Measurements from ENCODE around the gene LIPH.

The LIPH gene

DNA sequence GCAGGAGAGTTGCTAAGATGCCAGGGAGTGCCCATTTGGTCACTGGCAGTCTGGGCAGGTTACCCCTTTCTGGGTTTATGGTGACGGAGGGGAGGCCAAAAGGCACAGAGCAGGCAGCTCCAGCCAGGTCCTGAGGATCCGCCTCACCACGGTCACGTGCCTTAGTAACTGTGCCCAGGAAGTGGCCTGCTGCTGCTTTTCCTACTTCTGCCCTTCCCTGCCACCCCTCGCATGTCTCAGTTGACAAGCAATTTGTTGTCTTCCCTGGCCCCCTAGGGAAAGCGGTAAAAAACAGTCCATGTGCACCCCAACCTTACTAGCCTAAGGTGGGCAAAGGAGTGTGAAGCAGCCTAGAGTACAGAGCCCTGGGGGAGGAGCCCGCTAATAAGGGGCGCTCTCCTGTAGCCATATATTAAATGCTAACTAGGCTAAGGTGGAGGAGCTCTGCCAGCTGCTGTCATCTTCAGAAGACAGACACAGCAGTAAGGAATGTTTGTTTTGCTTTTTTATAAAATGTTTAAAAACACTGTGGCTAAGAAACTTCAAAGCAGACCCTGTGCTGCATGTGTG is 9.1 kb upstream of the LIPH start:
- Histone ChIP-seq H3K79me2 (ENCODE audit: insufficient read depth, low read length) (no peaks in the 10 kb centered on the region), H3K9ac (ENCODE audit: low read depth, low read length) (no peak overlapping the region), H3K9me3 (ENCODE audit: insufficient read depth, low read length, severe bottlenecking) (no peaks in the 10 kb centered on the region), H2AFZ (ENCODE audit: low read depth, low read length) (no peak overlapping the region; the same call in 1 of the 2 replicates), H3K4me1 (ENCODE audit: insufficient read depth, low read length) (no peaks in the 10 kb centered on the region), H3K4me2 (ENCODE audit: insufficient read depth, low read length) (no peak overlapping the region), H3K27me3 (ENCODE audit: insufficient read depth, low read length, poor library complexity) (peaks cover 3% of the 10 kb centered on the region), H4K20me1 (ENCODE audit: insufficient read depth, low read length) (no peaks in the 10 kb centered on the region), H3K27ac (ENCODE audit: low read length) (no peak overlapping the region), H3K36me3 (ENCODE audit: insufficient read depth, low read length) (no peaks in the 10 kb centered on the region), H3K4me3 (ENCODE audit: low read depth in 1 of 2, low read length in 2 of 2) (no peak overlapping the region)
- DNase-seq (no peak), ATAC-seq (ENCODE audit: insufficient read depth, low read depth) (no peak)
- TF ChIP-seq EZH2 (IDR thresholded peaks at IDR 0.05; ENCODE audit: borderline replicate concordance, low read depth, low read length, severe bottlenecking) = no peak
- TF ChIP-seq, protein P1, sequence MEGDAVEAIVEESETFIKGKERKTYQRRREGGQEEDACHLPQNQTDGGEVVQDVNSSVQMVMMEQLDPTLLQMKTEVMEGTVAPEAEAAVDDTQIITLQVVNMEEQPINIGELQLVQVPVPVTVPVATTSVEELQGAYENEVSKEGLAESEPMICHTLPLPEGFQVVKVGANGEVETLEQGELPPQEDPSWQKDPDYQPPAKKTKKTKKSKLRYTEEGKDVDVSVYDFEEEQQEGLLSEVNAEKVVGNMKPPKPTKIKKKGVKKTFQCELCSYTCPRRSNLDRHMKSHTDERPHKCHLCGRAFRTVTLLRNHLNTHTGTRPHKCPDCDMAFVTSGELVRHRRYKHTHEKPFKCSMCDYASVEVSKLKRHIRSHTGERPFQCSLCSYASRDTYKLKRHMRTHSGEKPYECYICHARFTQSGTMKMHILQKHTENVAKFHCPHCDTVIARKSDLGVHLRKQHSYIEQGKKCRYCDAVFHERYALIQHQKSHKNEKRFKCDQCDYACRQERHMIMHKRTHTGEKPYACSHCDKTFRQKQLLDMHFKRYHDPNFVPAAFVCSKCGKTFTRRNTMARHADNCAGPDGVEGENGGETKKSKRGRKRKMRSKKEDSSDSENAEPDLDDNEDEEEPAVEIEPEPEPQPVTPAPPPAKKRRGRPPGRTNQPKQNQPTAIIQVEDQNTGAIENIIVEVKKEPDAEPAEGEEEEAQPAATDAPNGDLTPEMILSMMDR (IDR thresholded peaks at IDR 0.05; ENCODE audit: borderline replicate concordance, extremely low read depth, low read length, poor library complexity, severe bottlenecking) = no peak

DNA sequence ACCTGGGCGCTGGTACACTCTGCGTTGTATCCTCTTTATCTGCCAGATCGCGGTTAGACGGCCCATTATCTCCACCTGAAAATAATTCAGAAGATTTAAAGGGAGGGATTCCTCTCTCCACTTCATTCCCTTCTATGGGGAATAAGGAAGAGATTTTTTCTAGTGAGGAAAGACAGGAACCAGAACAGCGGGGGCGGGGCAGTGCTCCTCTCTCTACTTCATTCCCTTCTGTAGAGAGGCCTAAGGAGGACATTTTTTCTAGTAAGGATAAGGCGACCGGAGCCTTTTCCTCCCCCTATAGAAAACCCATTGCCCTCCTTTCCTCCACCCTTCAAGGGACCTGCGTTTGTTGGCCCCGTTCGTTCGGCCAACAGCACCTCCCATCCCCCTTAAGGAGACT is 8.3 kb upstream of the LIPH start:
- DNase-seq (no peak), ATAC-seq (ENCODE audit: insufficient read depth, low read depth) (no peak)
- Histone ChIP-seq H3K27me3 (ENCODE audit: insufficient read depth, low read length, poor library complexity) (peaks cover 3% of the 10 kb centered on the region), H3K27ac (ENCODE audit: low read length) (no peak overlapping the region), H3K36me3 (ENCODE audit: insufficient read depth, low read length) (no peaks in the 10 kb centered on the region), H3K79me2 (ENCODE audit: insufficient read depth, low read length) (no peaks in the 10 kb centered on the region), H2AFZ (ENCODE audit: low read depth, low read length) (no peak overlapping the region), H3K9me3 (ENCODE audit: insufficient read depth, low read length, severe bottlenecking) (no peaks in the 10 kb centered on the region), H3K9ac (ENCODE audit: low read depth, low read length) (no peak overlapping the region), H3K4me2 (ENCODE audit: insufficient read depth, low read length) (no peak overlapping the region), H4K20me1 (ENCODE audit: insufficient read depth, low read length) (no peaks in the 10 kb centered on the region), H3K4me3 (ENCODE audit: low read depth in 1 of 2, low read length in 2 of 2) (no peak overlapping the region), H3K4me1 (ENCODE audit: insufficient read depth, low read length) (no peaks in the 10 kb centered on the region)
- no peak for TF ChIP-seq EZH2 (IDR thresholded peaks at IDR 0.05; ENCODE audit: borderline replicate concordance, low read depth, low read length, severe bottlenecking)
- TF ChIP-seq, protein P1 (IDR thresholded peaks at IDR 0.05; ENCODE audit: borderline replicate concordance, extremely low read depth, low read length, poor library complexity, severe bottlenecking) = no peak

- no peak for TF ChIP-seq EZH2 (IDR thresholded peaks at IDR 0.05; ENCODE audit: borderline replicate concordance, low read depth, low read length, severe bottlenecking)
- TF ChIP-seq, protein P1 (IDR thresholded peaks at IDR 0.05; ENCODE audit: borderline replicate concordance, extremely low read depth, low read length, poor library complexity, severe bottlenecking) = no peak
- DNase-seq = no peak
- Histone ChIP-seq H3K79me2 (ENCODE audit: insufficient read depth, low read length) (no peaks in the 10 kb centered on the region), H2AFZ (ENCODE audit: low read depth, low read length) (no peak overlapping the region), H3K4me3 (ENCODE audit: low read depth in 1 of 2, low read length in 2 of 2) (no peak overlapping the region), H3K27me3 (ENCODE audit: insufficient read depth, low read length, poor library complexity) (peaks cover 3% of the 10 kb centered on the region), H3K4me1 (ENCODE audit: insufficient read depth, low read length) (no peaks in the 10 kb centered on the region), H4K20me1 (ENCODE audit: insufficient read depth, low read length) (no peaks in the 10 kb centered on the region), H3K36me3 (ENCODE audit: insufficient read depth, low read length) (no peaks in the 10 kb centered on the region), H3K4me2 (ENCODE audit: insufficient read depth, low read length) (no peak overlapping the region; the same call in 1 of the 2 replicates), H3K9ac (ENCODE audit: low read depth, low read length) (no peak overlapping the region), H3K27ac (ENCODE audit: low read length) (no peak overlapping the region), H3K9me3 (ENCODE audit: insufficient read depth, low read length, severe bottlenecking) (no peaks in the 10 kb centered on the region)
- no peak for ATAC-seq (ENCODE audit: insufficient read depth, low read depth)
Measured at GRCh38 chr3:185559706-185560090, 7.3 kb upstream of the LIPH start.
